Liver (tissue), 9 donors: ENCODE results near the gene C10orf143. TPM values are rescaled to one million over a fixed set of nuclear protein-coding genes. Genes with fewer than 3 reads are reported as not detected.

Source experiments
- DNase-seq: peaks from one replicate; pipeline ENCODE4 v3.0.0-alpha.2; 2017; ENCODE audit warnings: low spot score
- H3K27ac ChIP-seq, 2 donors: one replicate each; pipeline ENCODE4 v1.7.0; 2013; ENCODE audit warnings: inconsistent platforms in 2 of 2, low read length in 2 of 2, control low read depth in 1 of 2, low read depth in 1 of 2, mild to moderate bottlenecking in 1 of 2
- H3K27me3 ChIP-seq, 4 donors: one replicate each; pipeline versions ENCODE4 v1.6.1 to v1.7.0; 2013; ENCODE audit warnings: low read length in 3 of 4, inconsistent platforms in 1 of 4, mild to moderate bottlenecking in 1 of 4, moderate library complexity in 1 of 4; ENCODE audit not compliant: control insufficient read depth in 4 of 4, insufficient read depth in 4 of 4
- H3K36me3 ChIP-seq, 4 donors: one replicate each; pipeline versions ENCODE4 v1.6.1 to v1.7.0; 2013; ENCODE audit warnings: low read length in 3 of 4, mild to moderate bottlenecking in 3 of 4, low read depth in 1 of 4, moderate library complexity in 1 of 4; ENCODE audit not compliant: control insufficient read depth in 4 of 4, insufficient read depth in 3 of 4
- H3K4me1 ChIP-seq, 4 donors: one replicate each; pipeline versions ENCODE4 v1.6.1 to v1.7.0; 2013; ENCODE audit warnings: low read length in 3 of 4, mild to moderate bottlenecking in 3 of 4, moderate library complexity in 1 of 4; ENCODE audit not compliant: control insufficient read depth in 4 of 4, insufficient read depth in 4 of 4
- H3K4me3 ChIP-seq, 3 donors: one replicate each; pipeline versions ENCODE4 v1.6.1 to v1.7.0; 2013; ENCODE audit warnings: low read length in 3 of 3, control low read depth in 1 of 3, low read depth in 1 of 3, mild to moderate bottlenecking in 1 of 3
- H3K9ac ChIP-seq, 2 donors: one replicate each; pipeline ENCODE4 v1.7.0; 2013; ENCODE audit warnings: low read length in 2 of 2, mild to moderate bottlenecking in 2 of 2, moderate library complexity in 2 of 2, control low read depth in 1 of 2, low read depth in 1 of 2
- H3K9me3 ChIP-seq, 4 donors: one replicate each; pipeline versions ENCODE4 v1.6.1 to v1.7.0; 2013; ENCODE audit warnings: low read length in 3 of 4; ENCODE audit not compliant: control insufficient read depth in 4 of 4
- FOXA1 ChIP-seq: IDR thresholded peaks from 2 replicates; pipeline ENCODE4 v1.6.1; 2016; ENCODE audit warnings: antibody characterized with exemption
- FOXA2 ChIP-seq: IDR thresholded peaks from 2 replicates; pipeline ENCODE4 v1.6.1; 2016; ENCODE audit warnings: antibody characterized with exemption
- GABPA ChIP-seq, 2 donors: IDR thresholded peaks in 1 of 2; conservative IDR thresholded peaks in 1 of 2; 2 replicates each; pipeline ENCODE4 v1.6.1; 2016; ENCODE audit warnings: antibody characterized with exemption in 2 of 2, mild to moderate bottlenecking in 1 of 2, moderate library complexity in 1 of 2
- HNF4A ChIP-seq, 2 donors: conservative IDR thresholded peaks; 2 replicates each; pipeline ENCODE4 v1.6.1; 2016; ENCODE audit warnings: antibody characterized with exemption in 2 of 2, mild to moderate bottlenecking in 2 of 2
- HNF4G ChIP-seq: IDR thresholded peaks from 2 replicates; pipeline ENCODE4 v1.6.1; 2016; ENCODE audit warnings: antibody characterized with exemption
- JUND ChIP-seq, 2 donors: IDR thresholded peaks; 2 replicates each; pipeline ENCODE4 v1.6.1; 2016; ENCODE audit warnings: antibody characterized with exemption in 2 of 2
- NR2F2 ChIP-seq: IDR thresholded peaks from 2 replicates; pipeline ENCODE4 v1.6.1; 2016; ENCODE audit warnings: antibody characterized with exemption
- RAD21 ChIP-seq, 2 donors: IDR thresholded peaks; 2 replicates each; pipeline ENCODE4 v1.6.1; 2016; ENCODE audit warnings: antibody characterized with exemption in 2 of 2, mild to moderate bottlenecking in 2 of 2
- RXRA ChIP-seq, 2 donors: IDR thresholded peaks; 2 replicates each; pipeline ENCODE4 v1.6.1; 2017 to 2018; ENCODE audit warnings: antibody characterized with exemption in 2 of 2, mild to moderate bottlenecking in 1 of 2
- SP1 ChIP-seq: IDR thresholded peaks from 2 replicates; pipeline ENCODE4 v1.6.1; 2018; ENCODE audit warnings: antibody characterized with exemption, mild to moderate bottlenecking
- TAF1 ChIP-seq: conservative IDR thresholded peaks from 2 replicates; pipeline ENCODE4 v1.6.1; 2016; ENCODE audit warnings: antibody characterized with exemption, mild to moderate bottlenecking
- YY1 ChIP-seq: IDR thresholded peaks from 2 replicates; pipeline ENCODE4 v1.6.1; 2016; ENCODE audit warnings: antibody characterized with exemption, mild to moderate bottlenecking
- WGBS: extraction: QIAGEN DNeasy Blood & Tissue Kit; methylation state at CpG from one replicate; pipeline ENCODE4 v1.1.7; 2013; 5-methylcytosine and 5-hydroxymethylcytosine counted together
- polyA plus RNA-seq, 2 donors: library from polyadenylated mRNA; stranded (reverse) in 1 of 2; unstranded in 1 of 2; fragments of 200-250 nt in 1 of 2; fragments of >200 nt in 1 of 2; fragmentation: Nextera tagmentation in 1 of 2; extraction: Ambion mirVana in 1 of 2; gene quantifications; one replicate each; pipeline versions ENCODE4 v1.2.1 to v1.2.3, GENCODE V29; 2013 to 2015
- total RNA-seq, 2 donors: library from RNA; depleted of rRNA; stranded (reverse); fragments of >200 nt; gene quantifications; one replicate each; pipeline ENCODE4 v1.2.3, GENCODE V29; 2014
- TF ChIP-seq, protein P1 (sequence below): IDR thresholded peaks from 2 replicates; pipeline ENCODE4 v1.6.1; 2016; ENCODE audit warnings: antibody characterized with exemption
- TF ChIP-seq, protein P2 (sequence below): IDR thresholded peaks from 2 replicates; pipeline ENCODE4 v1.6.1; 2016; ENCODE audit warnings: antibody characterized with exemption, mild to moderate bottlenecking
- TF ChIP-seq, protein P3 (sequence below): IDR thresholded peaks from 2 replicates; pipeline ENCODE4 v1.6.1; 2016; ENCODE audit warnings: antibody characterized with exemption
- donor health status: healthy.
- donor health status: healthy.
- donor health status: healthy.
- donor health status: healthy.
- donor health status: healthy.

The C10orf143 gene
- total and polyA plus RNA-seq, 4 donors: 0.14 to 2.7 (median 1.2) TPM

- no peak for DNase-seq
- WGBS: 66% methylated on average over 19 of the region's 19 CpGs
Observed at GRCh38 chr10:130020651-130021382, 89.8 kb downstream of the C10orf143 start.

DNA sequence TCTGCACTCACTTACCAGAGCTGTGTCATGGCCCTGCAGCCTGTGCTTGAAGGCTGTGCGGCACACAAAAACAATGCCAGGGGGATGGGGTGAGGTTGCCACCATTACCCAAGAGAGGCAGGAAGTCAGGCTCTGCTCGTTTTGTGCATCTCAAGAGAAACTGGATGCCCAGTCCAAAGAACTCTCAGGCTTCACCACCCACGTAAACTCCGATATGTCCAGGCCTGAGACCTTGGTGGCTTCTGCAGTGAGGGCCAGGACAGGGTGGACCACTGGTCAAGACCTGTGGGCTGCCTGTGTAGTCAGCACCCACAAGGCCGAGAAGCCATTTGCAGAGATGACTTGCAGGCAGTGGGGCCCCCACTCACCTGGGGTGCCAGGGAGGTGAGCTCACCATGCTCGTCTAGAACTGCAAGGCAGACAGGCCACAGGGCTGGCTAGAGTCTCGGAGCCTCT is 91.9 kb downstream of the C10orf143 start:
- Histone ChIP-seq H3K9ac (no peak overlapping the region), H3K9me3 (no peaks in the 10 kb centered on the region), H3K4me1 (no peaks in the 10 kb centered on the region), H3K36me3 (no peaks in the 10 kb centered on the region), H3K4me3 (no peak overlapping the region), H3K27me3 (no peaks in the 10 kb centered on the region), H3K27ac (no peak overlapping the region)
- no peak for TF ChIP-seq YY1
- no peak for TF ChIP-seq RXRA (IDR thresholded peaks at IDR 0.05)
- no peak for TF ChIP-seq JUND (IDR thresholded peaks at IDR 0.05)
- TF ChIP-seq HNF4A (conservative IDR thresholded peaks at IDR 0.05): no peak
- no peak for TF ChIP-seq RAD21 (IDR thresholded peaks at IDR 0.05)
- TF ChIP-seq FOXA2: no peak
- TF ChIP-seq, protein P1, sequence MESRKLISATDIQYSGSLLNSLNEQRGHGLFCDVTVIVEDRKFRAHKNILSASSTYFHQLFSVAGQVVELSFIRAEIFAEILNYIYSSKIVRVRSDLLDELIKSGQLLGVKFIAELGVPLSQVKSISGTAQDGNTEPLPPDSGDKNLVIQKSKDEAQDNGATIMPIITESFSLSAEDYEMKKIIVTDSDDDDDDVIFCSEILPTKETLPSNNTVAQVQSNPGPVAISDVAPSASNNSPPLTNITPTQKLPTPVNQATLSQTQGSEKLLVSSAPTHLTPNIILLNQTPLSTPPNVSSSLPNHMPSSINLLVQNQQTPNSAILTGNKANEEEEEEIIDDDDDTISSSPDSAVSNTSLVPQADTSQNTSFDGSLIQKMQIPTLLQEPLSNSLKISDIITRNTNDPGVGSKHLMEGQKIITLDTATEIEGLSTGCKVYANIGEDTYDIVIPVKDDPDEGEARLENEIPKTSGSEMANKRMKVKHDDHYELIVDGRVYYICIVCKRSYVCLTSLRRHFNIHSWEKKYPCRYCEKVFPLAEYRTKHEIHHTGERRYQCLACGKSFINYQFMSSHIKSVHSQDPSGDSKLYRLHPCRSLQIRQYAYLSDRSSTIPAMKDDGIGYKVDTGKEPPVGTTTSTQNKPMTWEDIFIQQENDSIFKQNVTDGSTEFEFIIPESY: no peak
- DNase-seq: no peak
- 72% methylated on average over 7 of the region's 7 CpGs for WGBS

More at GRCh38 chr10:130020651-130021382, 89.8 kb downstream of the C10orf143 start:
- Histone ChIP-seq H3K9me3 (no peaks in the 10 kb centered on the region), H3K9ac (no peak overlapping the region), H3K27me3 (no peaks in the 10 kb centered on the region), H3K27ac (no peak overlapping the region), H3K4me3 (no peak overlapping the region), H3K36me3 (no peaks in the 10 kb centered on the region), H3K4me1 (no peaks in the 10 kb centered on the region)
- no peak for TF ChIP-seq RXRA (IDR thresholded peaks at IDR 0.05)
- TF ChIP-seq, protein P1: no peak
- no peak for TF ChIP-seq HNF4A (conservative IDR thresholded peaks at IDR 0.05)
- TF ChIP-seq, protein P2, sequence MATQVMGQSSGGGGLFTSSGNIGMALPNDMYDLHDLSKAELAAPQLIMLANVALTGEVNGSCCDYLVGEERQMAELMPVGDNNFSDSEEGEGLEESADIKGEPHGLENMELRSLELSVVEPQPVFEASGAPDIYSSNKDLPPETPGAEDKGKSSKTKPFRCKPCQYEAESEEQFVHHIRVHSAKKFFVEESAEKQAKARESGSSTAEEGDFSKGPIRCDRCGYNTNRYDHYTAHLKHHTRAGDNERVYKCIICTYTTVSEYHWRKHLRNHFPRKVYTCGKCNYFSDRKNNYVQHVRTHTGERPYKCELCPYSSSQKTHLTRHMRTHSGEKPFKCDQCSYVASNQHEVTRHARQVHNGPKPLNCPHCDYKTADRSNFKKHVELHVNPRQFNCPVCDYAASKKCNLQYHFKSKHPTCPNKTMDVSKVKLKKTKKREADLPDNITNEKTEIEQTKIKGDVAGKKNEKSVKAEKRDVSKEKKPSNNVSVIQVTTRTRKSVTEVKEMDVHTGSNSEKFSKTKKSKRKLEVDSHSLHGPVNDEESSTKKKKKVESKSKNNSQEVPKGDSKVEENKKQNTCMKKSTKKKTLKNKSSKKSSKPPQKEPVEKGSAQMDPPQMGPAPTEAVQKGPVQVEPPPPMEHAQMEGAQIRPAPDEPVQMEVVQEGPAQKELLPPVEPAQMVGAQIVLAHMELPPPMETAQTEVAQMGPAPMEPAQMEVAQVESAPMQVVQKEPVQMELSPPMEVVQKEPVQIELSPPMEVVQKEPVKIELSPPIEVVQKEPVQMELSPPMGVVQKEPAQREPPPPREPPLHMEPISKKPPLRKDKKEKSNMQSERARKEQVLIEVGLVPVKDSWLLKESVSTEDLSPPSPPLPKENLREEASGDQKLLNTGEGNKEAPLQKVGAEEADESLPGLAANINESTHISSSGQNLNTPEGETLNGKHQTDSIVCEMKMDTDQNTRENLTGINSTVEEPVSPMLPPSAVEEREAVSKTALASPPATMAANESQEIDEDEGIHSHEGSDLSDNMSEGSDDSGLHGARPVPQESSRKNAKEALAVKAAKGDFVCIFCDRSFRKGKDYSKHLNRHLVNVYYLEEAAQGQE: no peak
- no peak for TF ChIP-seq FOXA2
- no peak for TF ChIP-seq SP1
- TF ChIP-seq FOXA1: no peak
- TF ChIP-seq, protein P3, sequence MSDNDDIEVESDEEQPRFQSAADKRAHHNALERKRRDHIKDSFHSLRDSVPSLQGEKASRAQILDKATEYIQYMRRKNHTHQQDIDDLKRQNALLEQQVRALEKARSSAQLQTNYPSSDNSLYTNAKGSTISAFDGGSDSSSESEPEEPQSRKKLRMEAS: no peak
- TF ChIP-seq GABPA (IDR thresholded peaks at IDR 0.05 in 1 of 2, conservative IDR thresholded peaks at IDR 0.05 in 1 of 2): no peak
- TF ChIP-seq NR2F2: no peak
- TF ChIP-seq RAD21 (IDR thresholded peaks at IDR 0.05): no peak
- TF ChIP-seq HNF4G: no peak
- TF ChIP-seq TAF1: no peak
